GM19025 (cell line): ENCODE results near the gene EHMT2.
"Not testable (repeated sequence)": the region's sequence is repeated elsewhere in the genome, so short reads cannot be mapped to it uniquely, and the experiment has no call there.

Experiments
- ATAC-seq: cut with Tn5 transposase; IDR thresholded peaks from one replicate; pipeline ENCODE4 v1.9.1; 2021; ENCODE audit warnings: mild to moderate bottlenecking, low read depth, moderate library complexity; ENCODE audit not compliant: unreplicated experiment

EHMT2 gene

GRCh38 chr6:31915756-31916155, 18.3 kb upstream of the EHMT2 start:
- ATAC-seq = no peak

- ATAC-seq = no peak
These were observed 17.9 kb upstream of the EHMT2 start for GRCh38 chr6:31915351-31915750.

- ATAC-seq = no peak
These were observed 14.5 kb upstream of the EHMT2 start for GRCh38 chr6:31911826-31912585.

GRCh38 chr6:31909298-31909697, 11.8 kb upstream of the EHMT2 start:
- not testable (repeated sequence) for ATAC-seq

- ATAC-seq = no peak
These were observed 11.3 kb upstream of the EHMT2 start for GRCh38 chr6:31908791-31909190.

GRCh38 chr6:31908255-31908654, 10.8 kb upstream of the EHMT2 start:
- not testable (repeated sequence) for ATAC-seq

- no peak for ATAC-seq
These were observed 9.8 kb upstream of the EHMT2 start for GRCh38 chr6:31907158-31907813.

GRCh38 chr6:31906727-31907126, 9.2 kb upstream of the EHMT2 start:
- not testable (repeated sequence) for ATAC-seq

GRCh38 chr6:31906122-31906521, 8.6 kb upstream of the EHMT2 start:
- ATAC-seq = no peak

GRCh38 chr6:31905041-31905440, 7.5 kb upstream of the EHMT2 start:
- no peak for ATAC-seq

- ATAC-seq = no peak
These were observed 6.5 kb upstream of the EHMT2 start for GRCh38 chr6:31903957-31904356.

- no peak for ATAC-seq
These were observed 4.6 kb upstream of the EHMT2 start, which contains the start of gene ZBTB12 for GRCh38 chr6:31901953-31902643. TSS of gene ZBTB12 (minus strand) at chr6:31902086. CDS start at chr6:31901305, 781 bp downstream.

GRCh38 chr6:31901415-31901952, 4.0 kb upstream of the EHMT2 start:
- no peak for ATAC-seq

GRCh38 chr6:31900917-31901414, 3.5 kb upstream of the EHMT2 start:
- ATAC-seq = no peak

- ATAC-seq = no peak
These were observed 2.6 kb upstream of the EHMT2 start for GRCh38 chr6:31899882-31900722.

GRCh38 chr6:31899215-31899614, 1.7 kb upstream of the EHMT2 start:
- no peak for ATAC-seq

- ATAC-seq = no peak
These were observed 999 bp upstream of the EHMT2 start for GRCh38 chr6:31898383-31899011.

GRCh38 chr6:31896856-31897611, 464 bp downstream of the EHMT2 start:
- peak; percentile 6 for ATAC-seq

GRCh38 chr6:31896493-31896855, 1.0 kb downstream of the EHMT2 start:
- no peak for ATAC-seq
